HepG2 (cell line): Measurements from ENCODE around the gene USP35. TPM values are rescaled to one million over a fixed set of nuclear protein-coding genes. Genes with fewer than 3 reads are reported as not detected.
A peak's percentile ranks its signal among the peaks of the same experiment; 100 is the strongest.

Experiments used
- ESRRA ChIP-seq: sonication (generic); formaldehyde crosslinking; IDR thresholded peaks from 2 replicates; pipeline ENCODE4 v1.5.1; 2020; ENCODE audit warnings: mild to moderate bottlenecking, low read depth, missing genetic modification reagents
- FOXA3 ChIP-seq: IDR thresholded peaks from 2 replicates; pipeline ENCODE4 v1.6.1; 2016; ENCODE audit warnings: missing genetic modification reagents, missing compliant biosample characterization
- PAF1 ChIP-seq: IDR thresholded peaks from 2 replicates; pipeline ENCODE4 v1.6.1; 2016; ENCODE audit warnings: missing genetic modification reagents, missing compliant biosample characterization
- SOX6 ChIP-seq, 2 experiments: fragments of 450-650 bp in 1 of 2; sonication (generic) in 1 of 2; formaldehyde crosslinking in 1 of 2; IDR thresholded peaks; 2 replicates each; pipeline versions ENCODE4 v1.4.0 to v1.6.1; 2017 to 2020; ENCODE audit warnings: antibody characterized with exemption in 1 of 2, mild to moderate bottlenecking in 1 of 2, missing genetic modification reagents in 1 of 2
- SP4 ChIP-seq: sonication (generic); formaldehyde crosslinking; IDR thresholded peaks from 2 replicates; pipeline ENCODE4 v1.8.1; 2023; ENCODE audit warnings: mild to moderate bottlenecking, missing genetic modification reagents
- SP5 ChIP-seq: IDR thresholded peaks from 2 replicates; pipeline ENCODE4 v1.6.1; 2016; ENCODE audit warnings: low read depth, borderline replicate concordance
- ZNF44 ChIP-seq: sonication (generic); formaldehyde crosslinking; IDR thresholded peaks from 2 replicates; pipeline ENCODE4 v1.5.1; 2020; ENCODE audit warnings: mild to moderate bottlenecking, missing genetic modification reagents
- ZNF672 ChIP-seq: sonication (generic); formaldehyde crosslinking; IDR thresholded peaks from 2 replicates; pipeline ENCODE4 v1.8.1; 2022; ENCODE audit warnings: missing genetic modification reagents
- ZNF776 ChIP-seq: sonication (generic); formaldehyde crosslinking; IDR thresholded peaks from 2 replicates; pipeline ENCODE4 v1.4.0; 2020; ENCODE audit warnings: mild to moderate bottlenecking, missing genetic modification reagents
- ZSCAN21 ChIP-seq: sonication (generic); formaldehyde crosslinking; IDR thresholded peaks from 2 replicates; pipeline ENCODE4 v1.8.0; 2022; ENCODE audit warnings: mild to moderate bottlenecking, missing genetic modification reagents, moderate library complexity, borderline replicate concordance
- polyA plus RNA-seq, 8 experiments: library from polyadenylated mRNA; depleted of rRNA in 3 of 8; stranded (reverse) in 7 of 8; unstranded in 1 of 8; fragments of >200 nt; fragmentation: Illumina TruSeq in 4 of 8; extraction: Trizol in 4 of 8; gene quantifications; 2 replicates each; pipeline versions ENCODE4 v1.2.1 to v1.2.3, GENCODE V29; 2011 to 2016; ENCODE audit warnings: low read depth in 4 of 8, missing spikeins in 1 of 8, mixed read lengths in 1 of 8; ENCODE audit not compliant: insufficient read depth in 1 of 8
- total RNA-seq, 5 experiments: library from RNA; depleted of rRNA; stranded (reverse); fragments of >200 nt; fragmentation: Illumina TruSeq; extraction: Trizol; gene quantifications; 2 replicates each; pipeline ENCODE4 v1.2.3, GENCODE V29; 2016; ENCODE audit warnings: low read depth in 1 of 5
- TF ChIP-seq, protein P1 (sequence below): sonication (generic); formaldehyde crosslinking; IDR thresholded peaks from 2 replicates; pipeline ENCODE4 v1.5.1; 2020; ENCODE audit warnings: mild to moderate bottlenecking, missing genetic modification reagents, moderate library complexity
- TF ChIP-seq, protein P2 (sequence below): sonication (generic); formaldehyde crosslinking; IDR thresholded peaks from 2 replicates; pipeline ENCODE4 v1.9.0; 2022; ENCODE audit warnings: missing genetic modification reagents, mild to moderate bottlenecking, borderline replicate concordance
- TF ChIP-seq, protein P3 (sequence below): sonication (generic); formaldehyde crosslinking; IDR thresholded peaks from 2 replicates; pipeline ENCODE4 v1.5.0; 2020; ENCODE audit warnings: mild to moderate bottlenecking, missing genetic modification reagents, borderline replicate concordance
- TF ChIP-seq, protein P4 (sequence below): sonication (generic); formaldehyde crosslinking; IDR thresholded peaks from 2 replicates; pipeline ENCODE4 v1.5.1; 2020; ENCODE audit warnings: missing genetic modification reagents, mild to moderate bottlenecking, borderline replicate concordance

USP35 gene
- total and polyA plus RNA-seq, 2 of the 13 experiments (the other 11 are each of a cell fraction or from before 2014, with no cell fraction given): 4.6 to 7.7 TPM

DNA sequence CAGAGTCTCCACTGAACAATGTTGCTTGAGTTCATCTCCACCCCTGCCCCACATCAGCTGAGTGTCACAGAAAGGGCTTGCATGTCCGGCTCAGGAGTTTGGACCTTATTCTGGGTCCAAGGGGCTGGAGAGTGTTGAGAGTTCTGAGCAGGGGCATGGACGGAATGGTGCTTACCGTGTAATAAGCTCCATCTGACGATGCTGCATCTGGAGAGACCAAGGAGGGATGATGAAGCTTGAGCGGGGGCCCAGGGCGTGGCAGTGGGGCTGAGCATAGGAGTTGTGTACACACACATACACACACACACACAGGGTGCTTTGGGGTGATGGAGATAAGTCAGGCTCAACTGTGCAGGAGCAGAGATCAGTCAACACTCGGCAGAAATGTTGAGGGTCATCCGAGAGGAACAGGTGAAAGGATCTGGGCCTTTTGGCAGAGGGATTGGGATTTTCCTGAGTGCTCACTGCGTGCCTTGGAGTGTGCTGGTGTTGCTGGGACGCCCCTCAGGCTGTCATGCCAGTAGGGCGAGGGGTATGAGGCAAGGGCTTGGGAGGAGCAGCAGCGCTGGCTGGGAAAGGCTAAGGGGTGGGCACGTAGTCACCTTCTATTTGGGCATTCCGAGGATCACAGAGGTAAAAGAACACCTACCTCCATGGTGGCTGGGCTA lies 2.3 kb downstream of the USP35 start (continued):
- TF ChIP-seq SP5 (CRISPR knock-in tag) (peak; percentile 32; the same call in 1 of the 2 replicates), ZSCAN21 (CRISPR knock-in tag) (peak; percentile 76; the same call in 1 of the 2 replicates), ESRRA (CRISPR knock-in tag) (peak; percentile 18; the same call in 1 of the 2 replicates), SOX6 (IDR thresholded peaks at IDR 0.05) (no peak), SOX6 (CRISPR knock-in tag; IDR thresholded peaks at IDR 0.05) (0 out of 2 replicates have a peak, but pooled peaks have one; percentile 14), ZNF776 (peak; percentile 38; the same call in 1 of the 2 replicates), FOXA3 (CRISPR knock-in tag) (0 out of 2 replicates have a peak, but pooled peaks have one; percentile 17), SP4 (no peak), ZNF672 (0 out of 2 replicates have a peak, but pooled peaks have one; percentile 78), ZNF44 (0 out of 2 replicates have a peak, but pooled peaks have one; percentile 53), PAF1 (no peak)
- TF ChIP-seq, protein P1, sequence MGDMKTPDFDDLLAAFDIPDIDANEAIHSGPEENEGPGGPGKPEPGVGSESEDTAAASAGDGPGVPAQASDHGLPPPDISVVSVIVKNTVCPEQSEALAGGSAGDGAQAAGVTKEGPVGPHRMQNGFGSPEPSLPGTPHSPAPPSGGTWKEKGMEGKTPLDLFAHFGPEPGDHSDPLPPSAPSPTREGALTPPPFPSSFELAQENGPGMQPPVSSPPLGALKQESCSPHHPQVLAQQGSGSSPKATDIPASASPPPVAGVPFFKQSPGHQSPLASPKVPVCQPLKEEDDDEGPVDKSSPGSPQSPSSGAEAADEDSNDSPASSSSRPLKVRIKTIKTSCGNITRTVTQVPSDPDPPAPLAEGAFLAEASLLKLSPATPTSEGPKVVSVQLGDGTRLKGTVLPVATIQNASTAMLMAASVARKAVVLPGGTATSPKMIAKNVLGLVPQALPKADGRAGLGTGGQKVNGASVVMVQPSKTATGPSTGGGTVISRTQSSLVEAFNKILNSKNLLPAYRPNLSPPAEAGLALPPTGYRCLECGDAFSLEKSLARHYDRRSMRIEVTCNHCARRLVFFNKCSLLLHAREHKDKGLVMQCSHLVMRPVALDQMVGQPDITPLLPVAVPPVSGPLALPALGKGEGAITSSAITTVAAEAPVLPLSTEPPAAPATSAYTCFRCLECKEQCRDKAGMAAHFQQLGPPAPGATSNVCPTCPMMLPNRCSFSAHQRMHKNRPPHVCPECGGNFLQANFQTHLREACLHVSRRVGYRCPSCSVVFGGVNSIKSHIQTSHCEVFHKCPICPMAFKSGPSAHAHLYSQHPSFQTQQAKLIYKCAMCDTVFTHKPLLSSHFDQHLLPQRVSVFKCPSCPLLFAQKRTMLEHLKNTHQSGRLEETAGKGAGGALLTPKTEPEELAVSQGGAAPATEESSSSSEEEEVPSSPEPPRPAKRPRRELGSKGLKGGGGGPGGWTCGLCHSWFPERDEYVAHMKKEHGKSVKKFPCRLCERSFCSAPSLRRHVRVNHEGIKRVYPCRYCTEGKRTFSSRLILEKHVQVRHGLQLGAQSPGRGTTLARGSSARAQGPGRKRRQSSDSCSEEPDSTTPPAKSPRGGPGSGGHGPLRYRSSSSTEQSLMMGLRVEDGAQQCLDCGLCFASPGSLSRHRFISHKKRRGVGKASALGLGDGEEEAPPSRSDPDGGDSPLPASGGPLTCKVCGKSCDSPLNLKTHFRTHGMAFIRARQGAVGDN (CRISPR knock-in tag): peak; percentile 67
- TF ChIP-seq, protein P2, sequence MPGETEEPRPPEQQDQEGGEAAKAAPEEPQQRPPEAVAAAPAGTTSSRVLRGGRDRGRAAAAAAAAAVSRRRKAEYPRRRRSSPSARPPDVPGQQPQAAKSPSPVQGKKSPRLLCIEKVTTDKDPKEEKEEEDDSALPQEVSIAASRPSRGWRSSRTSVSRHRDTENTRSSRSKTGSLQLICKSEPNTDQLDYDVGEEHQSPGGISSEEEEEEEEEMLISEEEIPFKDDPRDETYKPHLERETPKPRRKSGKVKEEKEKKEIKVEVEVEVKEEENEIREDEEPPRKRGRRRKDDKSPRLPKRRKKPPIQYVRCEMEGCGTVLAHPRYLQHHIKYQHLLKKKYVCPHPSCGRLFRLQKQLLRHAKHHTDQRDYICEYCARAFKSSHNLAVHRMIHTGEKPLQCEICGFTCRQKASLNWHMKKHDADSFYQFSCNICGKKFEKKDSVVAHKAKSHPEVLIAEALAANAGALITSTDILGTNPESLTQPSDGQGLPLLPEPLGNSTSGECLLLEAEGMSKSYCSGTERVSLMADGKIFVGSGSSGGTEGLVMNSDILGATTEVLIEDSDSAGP: peak; percentile 61
- TF ChIP-seq, protein P3, sequence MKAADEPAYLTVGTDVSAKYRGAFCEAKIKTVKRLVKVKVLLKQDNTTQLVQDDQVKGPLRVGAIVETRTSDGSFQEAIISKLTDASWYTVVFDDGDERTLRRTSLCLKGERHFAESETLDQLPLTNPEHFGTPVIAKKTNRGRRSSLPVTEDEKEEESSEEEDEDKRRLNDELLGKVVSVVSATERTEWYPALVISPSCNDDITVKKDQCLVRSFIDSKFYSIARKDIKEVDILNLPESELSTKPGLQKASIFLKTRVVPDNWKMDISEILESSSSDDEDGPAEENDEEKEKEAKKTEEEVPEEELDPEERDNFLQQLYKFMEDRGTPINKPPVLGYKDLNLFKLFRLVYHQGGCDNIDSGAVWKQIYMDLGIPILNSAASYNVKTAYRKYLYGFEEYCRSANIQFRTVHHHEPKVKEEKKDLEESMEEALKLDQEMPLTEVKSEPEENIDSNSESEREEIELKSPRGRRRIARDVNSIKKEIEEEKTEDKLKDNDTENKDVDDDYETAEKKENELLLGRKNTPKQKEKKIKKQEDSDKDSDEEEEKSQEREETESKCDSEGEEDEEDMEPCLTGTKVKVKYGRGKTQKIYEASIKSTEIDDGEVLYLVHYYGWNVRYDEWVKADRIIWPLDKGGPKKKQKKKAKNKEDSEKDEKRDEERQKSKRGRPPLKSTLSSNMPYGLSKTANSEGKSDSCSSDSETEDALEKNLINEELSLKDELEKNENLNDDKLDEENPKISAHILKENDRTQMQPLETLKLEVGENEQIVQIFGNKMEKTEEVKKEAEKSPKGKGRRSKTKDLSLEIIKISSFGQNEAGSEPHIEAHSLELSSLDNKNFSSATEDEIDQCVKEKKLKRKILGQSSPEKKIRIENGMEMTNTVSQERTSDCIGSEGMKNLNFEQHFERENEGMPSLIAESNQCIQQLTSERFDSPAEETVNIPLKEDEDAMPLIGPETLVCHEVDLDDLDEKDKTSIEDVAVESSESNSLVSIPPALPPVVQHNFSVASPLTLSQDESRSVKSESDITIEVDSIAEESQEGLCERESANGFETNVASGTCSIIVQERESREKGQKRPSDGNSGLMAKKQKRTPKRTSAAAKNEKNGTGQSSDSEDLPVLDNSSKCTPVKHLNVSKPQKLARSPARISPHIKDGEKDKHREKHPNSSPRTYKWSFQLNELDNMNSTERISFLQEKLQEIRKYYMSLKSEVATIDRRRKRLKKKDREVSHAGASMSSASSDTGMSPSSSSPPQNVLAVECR: peak; percentile 70; the same call in 1 of the 2 replicates
- TF ChIP-seq, protein P4, sequence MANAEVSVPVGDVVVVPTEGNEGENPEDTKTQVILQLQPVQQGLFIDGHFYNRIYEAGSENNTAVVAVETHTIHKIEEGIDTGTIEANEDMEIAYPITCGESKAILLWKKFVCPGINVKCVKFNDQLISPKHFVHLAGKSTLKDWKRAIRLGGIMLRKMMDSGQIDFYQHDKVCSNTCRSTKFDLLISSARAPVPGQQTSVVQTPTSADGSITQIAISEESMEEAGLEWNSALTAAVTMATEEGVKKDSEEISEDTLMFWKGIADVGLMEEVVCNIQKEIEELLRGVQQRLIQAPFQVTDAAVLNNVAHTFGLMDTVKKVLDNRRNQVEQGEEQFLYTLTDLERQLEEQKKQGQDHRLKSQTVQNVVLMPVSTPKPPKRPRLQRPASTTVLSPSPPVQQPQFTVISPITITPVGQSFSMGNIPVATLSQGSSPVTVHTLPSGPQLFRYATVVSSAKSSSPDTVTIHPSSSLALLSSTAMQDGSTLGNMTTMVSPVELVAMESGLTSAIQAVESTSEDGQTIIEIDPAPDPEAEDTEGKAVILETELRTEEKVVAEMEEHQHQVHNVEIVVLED (CRISPR knock-in tag): peak; percentile 33; the same call in 1 of the 2 replicates
